Mesenchymal stem cell (in vitro differentiated cells and primary cell): ENCODE results near the gene SCFD2. TPM values are rescaled to one million over a fixed set of nuclear protein-coding genes. Genes with fewer than 3 reads are reported as not detected.
"Not testable (repeated sequence)": the region's sequence is repeated elsewhere in the genome, so short reads cannot be mapped to it uniquely, and the experiment has no call there.

ENCODE experiments used
- DNase-seq: peaks from one replicate; pipeline ENCODE4 v3.0.0-alpha.2; 2013
- H2AFZ ChIP-seq: one replicate; pipeline ENCODE4 v1.6.1; 2013; ENCODE audit warnings: low read depth, mild to moderate bottlenecking, control low read depth, inconsistent platforms, low read length, moderate library complexity
- H2AK5ac ChIP-seq: 2 replicates; pipeline ENCODE4 v1.6.1; 2013; ENCODE audit warnings: low read length, moderate library complexity, mild to moderate bottlenecking, inconsistent platforms; ENCODE audit not compliant: severe bottlenecking
- H2BK120ac ChIP-seq: one replicate; pipeline ENCODE4 v1.6.1; 2013; ENCODE audit warnings: low read depth, mild to moderate bottlenecking, inconsistent platforms, low read length, moderate library complexity
- H2BK12ac ChIP-seq, 2 experiments: one replicate each; pipeline ENCODE4 v1.6.1; 2013; ENCODE audit warnings: inconsistent platforms in 2 of 2, low read length in 2 of 2, mild to moderate bottlenecking in 2 of 2, moderate library complexity in 2 of 2, control low read depth in 1 of 2
- H2BK15ac ChIP-seq: one replicate; pipeline ENCODE4 v1.6.1; 2013; ENCODE audit warnings: mild to moderate bottlenecking, low read depth, inconsistent platforms; ENCODE audit not compliant: poor library complexity, severe bottlenecking
- H2BK5ac ChIP-seq: 2 replicates; pipeline ENCODE4 v1.6.1; 2013; ENCODE audit warnings: low read depth, mild to moderate bottlenecking, low read length, control low read depth, inconsistent platforms; ENCODE audit not compliant: poor library complexity, severe bottlenecking
- H3K14ac ChIP-seq, 2 experiments: one replicate each; pipeline ENCODE4 v1.6.1; 2013; ENCODE audit warnings: inconsistent platforms in 2 of 2, low read length in 2 of 2, control low read depth in 1 of 2, mild to moderate bottlenecking in 1 of 2, moderate library complexity in 1 of 2
- H3K18ac ChIP-seq, 2 experiments: one replicate each; pipeline ENCODE4 v1.6.1; 2013; ENCODE audit warnings: inconsistent platforms in 2 of 2, low read length in 2 of 2, control low read depth in 1 of 2, low read depth in 1 of 2, mild to moderate bottlenecking in 1 of 2
- H3K23ac ChIP-seq, 2 experiments: one replicate each; pipeline ENCODE4 v1.6.1; 2013; ENCODE audit warnings: inconsistent platforms in 2 of 2, low read length in 2 of 2, mild to moderate bottlenecking in 2 of 2, moderate library complexity in 2 of 2, control low read depth in 1 of 2
- H3K27ac ChIP-seq: 2 replicates; pipeline ENCODE4 v1.5.1; 2013; ENCODE audit warnings: mild to moderate bottlenecking, moderate library complexity, low read length, control low read depth, inconsistent platforms; ENCODE audit not compliant: poor library complexity, severe bottlenecking
- H3K27me3 ChIP-seq, 2 experiments: 2 replicates each; pipeline versions ENCODE4 v1.6.1 to v1.7.0; 2013; ENCODE audit warnings: low read length in 2 of 2, mild to moderate bottlenecking in 2 of 2, moderate library complexity in 2 of 2, control low read depth in 1 of 2, inconsistent platforms in 1 of 2; ENCODE audit not compliant: control insufficient read depth in 1 of 2, insufficient read depth in 1 of 2
- H3K36me3 ChIP-seq, 2 experiments: 2 replicates each; pipeline versions ENCODE4 v1.6.1 to v1.7.0; 2013; ENCODE audit warnings: low read length in 2 of 2, control low read depth in 1 of 2, inconsistent platforms in 1 of 2, low read depth in 1 of 2, mild to moderate bottlenecking in 1 of 2; ENCODE audit not compliant: insufficient read depth in 2 of 2, control insufficient read depth in 1 of 2
- H3K4ac ChIP-seq, 2 experiments: one replicate each; pipeline ENCODE4 v1.6.1; 2013; ENCODE audit warnings: inconsistent platforms in 2 of 2, low read length in 2 of 2, mild to moderate bottlenecking in 2 of 2, moderate library complexity in 2 of 2, control low read depth in 1 of 2, low read depth in 1 of 2
- H3K4me1 ChIP-seq: 2 replicates; pipeline ENCODE4 v1.6.1; 2013; ENCODE audit warnings: low read depth, low read length, control low read depth; ENCODE audit not compliant: control insufficient read depth, insufficient read depth
- H3K4me2 ChIP-seq: 2 replicates; pipeline ENCODE4 v1.6.1; 2013; ENCODE audit warnings: low read length, mild to moderate bottlenecking, inconsistent platforms; ENCODE audit not compliant: poor library complexity, severe bottlenecking
- H3K4me3 ChIP-seq, 2 experiments: 2 replicates each; pipeline versions ENCODE4 v1.5.1 to v1.7.0; 2013; ENCODE audit warnings: low read length in 2 of 2, mild to moderate bottlenecking in 2 of 2, control low read depth in 1 of 2, low read depth in 1 of 2; ENCODE audit not compliant: insufficient read depth in 1 of 2
- H3K79me1 ChIP-seq: replicated peaks from 2 replicates; pipeline ENCODE4 v1.6.1; 2013; ENCODE audit warnings: mild to moderate bottlenecking, control low read depth, low read length, inconsistent platforms; ENCODE audit not compliant: poor library complexity, severe bottlenecking
- H3K9ac ChIP-seq: 2 replicates; pipeline ENCODE4 v1.7.0; 2013; ENCODE audit warnings: mild to moderate bottlenecking, low read length, moderate library complexity
- H3K9me3 ChIP-seq: 2 replicates; pipeline ENCODE4 v1.7.0; 2013; ENCODE audit warnings: mild to moderate bottlenecking, low read length; ENCODE audit not compliant: control insufficient read depth
- H4K8ac ChIP-seq: one replicate; pipeline ENCODE4 v1.6.1; 2013; ENCODE audit warnings: inconsistent platforms, mild to moderate bottlenecking, low read length, moderate library complexity
- H4K91ac ChIP-seq: one replicate; pipeline ENCODE4 v1.6.1; 2013; ENCODE audit warnings: mild to moderate bottlenecking, low read length, inconsistent platforms
- WGBS: methylation state at CpG from one replicate; pipeline ENCODE4 v1.1.7; 2013; ENCODE audit warnings: mixed read lengths; 5-methylcytosine and 5-hydroxymethylcytosine counted together
- polyA plus RNA-seq, 2 experiments: library from polyadenylated mRNA; stranded (reverse); fragments of 200-250 nt; gene quantifications; one replicate each; pipeline ENCODE4 v1.2.3, GENCODE V29; 2013

SCFD2 gene
- polyA plus RNA-seq (2013, experiment 1 of 2): 9.8 TPM
- polyA plus RNA-seq (2013, experiment 2 of 2): 10.4 TPM

DNA sequence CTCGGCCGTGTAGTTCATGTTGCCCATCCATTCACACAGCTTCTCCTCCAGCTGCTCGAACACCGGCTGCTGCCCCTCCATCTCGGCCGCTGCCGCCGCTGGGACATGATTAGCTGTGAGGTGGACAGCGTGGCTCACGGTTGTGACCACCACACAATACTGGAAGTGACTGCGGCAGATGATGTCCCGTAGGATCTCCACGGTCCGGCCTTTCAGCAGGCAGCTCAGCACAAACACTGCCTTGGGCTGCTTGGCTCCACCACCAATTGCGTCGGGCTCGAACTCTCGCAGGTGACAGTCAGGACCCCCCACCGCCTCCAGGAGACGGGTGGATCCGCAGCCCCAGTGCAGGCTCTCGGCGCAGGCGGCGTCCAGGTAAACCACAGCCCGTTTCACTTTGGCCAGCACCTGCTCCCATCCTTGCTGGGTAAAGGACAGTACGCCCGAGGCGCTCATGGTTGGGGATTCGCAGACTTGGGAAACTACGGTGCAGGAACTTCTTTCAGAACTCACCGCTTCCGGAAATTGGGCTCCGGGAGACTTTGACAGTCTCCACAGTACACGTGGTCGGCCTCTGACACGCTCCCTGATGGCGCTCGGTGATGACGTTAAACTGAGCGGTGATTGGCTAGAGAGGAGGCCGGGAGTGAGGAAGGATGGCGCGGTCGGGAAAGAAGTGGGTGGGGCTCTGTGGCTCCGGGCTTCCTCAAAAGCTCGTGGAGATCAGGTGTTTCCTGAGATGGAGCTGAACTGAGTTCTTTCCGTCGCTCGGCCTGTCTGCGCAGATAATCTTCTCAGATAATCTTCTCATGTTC is at the start of gene SCFD2:
Gene SCFD2, minus strand, starts transcription at position 576 of the 815 bp plus-strand sequence.
- no peak within 1 kb of the TSS for H4K8ac ChIP-seq
- DNase-seq: peak; percentile 97
- no peaks in the 10 kb centered on the region for H3K9me3 ChIP-seq
- H3K4me3 ChIP-seq: peak within 1 kb of the TSS; percentile 82 to 92
- H3K4ac ChIP-seq: no peak within 1 kb of the TSS
- H2AK5ac ChIP-seq: no peak within 1 kb of the TSS
- peaks cover 0 to 16% of the 10 kb centered on the region in 2 experiments for H3K27me3 ChIP-seq
- H3K79me1 ChIP-seq: peaks cover 9% of the 10 kb centered on the region
- H3K9ac ChIP-seq: peak within 1 kb of the TSS; percentile 87
- peak within 1 kb of the TSS; percentile 72 for H3K4me2 ChIP-seq
- no peak within 1 kb of the TSS for H2BK12ac ChIP-seq
- no peak within 1 kb of the TSS for H2BK120ac ChIP-seq
- H3K36me3 ChIP-seq: no peaks in the 10 kb centered on the region
- peak within 1 kb of the TSS; percentile 24 for H4K91ac ChIP-seq
- WGBS: under 1% methylated on average over 50 of the region's 51 CpGs
- H3K14ac ChIP-seq: peak within 1 kb of the TSS in 1 of 2 experiments; percentile 30
- no peak within 1 kb of the TSS for H2BK5ac ChIP-seq
- peak within 1 kb of the TSS; percentile 8 for H2BK15ac ChIP-seq
- peak within 1 kb of the TSS in 1 of 2 experiments; percentile 26 for H3K18ac ChIP-seq
- peak within 1 kb of the TSS; percentile 90 for H2AFZ ChIP-seq
- no peaks in the 10 kb centered on the region for H3K4me1 ChIP-seq
- H3K23ac ChIP-seq: peak within 1 kb of the TSS in 1 of 2 experiments; percentile 11
- no peak within 1 kb of the TSS for H3K27ac ChIP-seq

DNA sequence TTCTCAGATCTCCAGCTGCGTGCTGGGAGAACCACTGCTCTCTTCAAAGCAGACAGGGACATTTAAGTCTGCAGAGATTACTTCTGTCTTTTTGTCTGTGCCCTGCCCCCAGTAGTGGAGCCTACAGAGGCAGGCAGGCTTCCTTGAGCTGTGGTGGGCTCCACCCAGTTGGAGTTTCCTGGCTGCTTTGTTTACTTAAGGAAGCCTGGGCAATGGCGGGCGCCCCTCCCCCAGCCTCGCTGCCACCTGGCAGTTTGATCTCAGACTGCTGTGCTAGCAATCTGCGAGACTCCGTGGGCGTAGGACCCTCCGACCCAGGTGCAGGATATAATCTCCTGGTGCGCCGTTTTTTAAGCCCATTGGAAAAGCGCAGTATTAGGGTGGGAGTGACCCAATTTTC is 43.6 kb upstream of the SCFD2 start:
- not testable (repeated sequence) for H3K79me1 ChIP-seq
- 100% methylated on average over 11 of the region's 11 CpGs for WGBS

GRCh38 chr4:53380221-53380620 is 14.4 kb upstream of the SCFD2 start:
- no peak overlapping the region for H3K27ac ChIP-seq
- H2AFZ ChIP-seq: no peak overlapping the region
- no peak overlapping the region for H3K9ac ChIP-seq
- H2BK5ac ChIP-seq: no peak overlapping the region
- H3K9me3 ChIP-seq: no peaks in the 10 kb centered on the region
- no peak overlapping the region for H3K4me2 ChIP-seq
- no peak overlapping the region for H4K8ac ChIP-seq
- H3K18ac ChIP-seq: no peak overlapping the region
- no peaks in the 10 kb centered on the region for H3K4me1 ChIP-seq
- peaks cover 3 to 40% of the 10 kb centered on the region in 2 experiments for H3K36me3 ChIP-seq
- H3K79me1 ChIP-seq: peaks cover 3% of the 10 kb centered on the region
- no peak overlapping the region for H3K23ac ChIP-seq
- H3K27me3 ChIP-seq: no peaks in the 10 kb centered on the region
- no peak overlapping the region for H2BK15ac ChIP-seq
- H2BK12ac ChIP-seq: no peak overlapping the region
- whole genome bisulfite sequencing: 77% methylated on average over 4 of the region's 4 CpGs
- peak overlapping the region in 1 of 2 experiments; percentile 95 for H3K4me3 ChIP-seq
- H2AK5ac ChIP-seq: no peak overlapping the region
- no peak overlapping the region for H4K91ac ChIP-seq
- no peak overlapping the region for H3K4ac ChIP-seq
- no peak overlapping the region for H3K14ac ChIP-seq
- DNase-seq: peak; percentile 32
- no peak overlapping the region for H2BK120ac ChIP-seq

More for the DNA sequence above, 43.6 kb upstream of the SCFD2 start:
- H4K91ac ChIP-seq, H3K9me3 ChIP-seq, DNase-seq, H3K27ac ChIP-seq, H3K14ac ChIP-seq, H2BK5ac ChIP-seq, H3K4me2 ChIP-seq, H2BK12ac ChIP-seq, H2BK120ac ChIP-seq, H2AK5ac ChIP-seq, H3K4me3 ChIP-seq, H3K27me3 ChIP-seq, H4K8ac ChIP-seq, H3K4me1 ChIP-seq, H3K4ac ChIP-seq, H2BK15ac ChIP-seq, H3K23ac ChIP-seq, H2AFZ ChIP-seq, H3K9ac ChIP-seq, H3K18ac ChIP-seq: not testable (repeated sequence)
- peaks cover 9 to 21% of the 10 kb centered on the region in 2 experiments for H3K36me3 ChIP-seq

DNA sequence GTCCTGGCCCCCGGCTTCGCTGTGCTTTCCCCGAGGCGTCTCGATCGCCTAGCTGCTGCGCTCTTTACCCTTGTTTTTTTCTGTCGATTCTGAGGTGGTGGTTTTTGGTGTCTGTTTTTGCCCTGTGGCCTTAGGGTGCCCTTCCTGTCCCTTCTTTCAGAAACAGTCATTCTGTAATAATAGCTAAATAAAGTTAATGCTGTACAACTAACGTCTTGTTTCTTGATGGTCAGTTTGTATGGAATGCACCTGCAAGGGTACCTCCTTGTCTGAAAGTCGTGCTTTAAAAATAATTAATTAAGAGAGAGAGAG is 12.3 kb upstream of the SCFD2 start:
- H3K27me3 ChIP-seq: no peaks in the 10 kb centered on the region
- no peak for DNase-seq
- H2AK5ac ChIP-seq: no peak overlapping the region
- H3K14ac ChIP-seq: no peak overlapping the region
- H2AFZ ChIP-seq: peak overlapping the region; percentile 6
- no peaks in the 10 kb centered on the region for H3K9me3 ChIP-seq
- H2BK5ac ChIP-seq: no peak overlapping the region
- H3K4ac ChIP-seq: peak overlapping the region in 1 of 2 experiments; percentile 5
- H2BK12ac ChIP-seq: peak overlapping the region in 1 of 2 experiments; percentile 47
- H3K18ac ChIP-seq: peak overlapping the region; percentile 35 to 87
- peak overlapping the region; percentile 93 for H2BK120ac ChIP-seq
- peak overlapping the region; percentile 99 for H4K8ac ChIP-seq
- H3K36me3 ChIP-seq: peaks cover 0 to 20% of the 10 kb centered on the region in 2 experiments
- H3K4me3 ChIP-seq: peak overlapping the region; percentile 79 to 95
- H3K79me1 ChIP-seq: peaks cover 1% of the 10 kb centered on the region
- peak overlapping the region; percentile 97 for H3K9ac ChIP-seq
- no peaks in the 10 kb centered on the region for H3K4me1 ChIP-seq
- H4K91ac ChIP-seq: peak overlapping the region; percentile 52
- H2BK15ac ChIP-seq: peak overlapping the region; percentile 99
- H3K23ac ChIP-seq: no peak overlapping the region
- WGBS: 0% methylated on average over 2 of the region's 10 CpGs
- peak overlapping the region; percentile 69 for H3K4me2 ChIP-seq
- H3K27ac ChIP-seq: no peak overlapping the region
